H1 (cell line): Measurements from ENCODE around the gene SHOC1.

Experiments
- BACH1 ChIP-seq: IDR thresholded peaks from 2 replicates; pipeline ENCODE4 v1.6.1; 2012; ENCODE audit warnings: low read length, improper control_type of control experiment
- CTCF ChIP-seq, 3 experiments: IDR thresholded peaks; 1 replicate in 2 of 3; 2 replicates in 1 of 3; pipeline versions ENCODE4 v1.5.1 to v1.6.1; 2011; ENCODE audit warnings: low read length in 3 of 3, mild to moderate bottlenecking in 3 of 3, inconsistent platforms in 2 of 3, low read depth in 1 of 3, moderate library complexity in 1 of 3; ENCODE audit not compliant: insufficient read depth in 1 of 3; ENCODE audit errors: control extremely low read depth in 1 of 3
- GTF2F1 ChIP-seq: IDR thresholded peaks from 2 replicates; pipeline ENCODE4 v1.6.1; 2012; ENCODE audit warnings: low read depth, low read length, improper control_type of control experiment, borderline replicate concordance
- POLR2A ChIP-seq, 2 experiments: IDR thresholded peaks; 1 replicate in 1 of 2; 2 replicates in 1 of 2; pipeline ENCODE4 v1.6.1; 2011; ENCODE audit warnings: low read depth in 2 of 2, low read length in 2 of 2, mild to moderate bottlenecking in 2 of 2; ENCODE audit errors: control extremely low read depth in 1 of 2
- POLR2AphosphoS5 ChIP-seq: IDR thresholded peaks from 2 replicates; pipeline ENCODE4 v1.6.1; 2011; ENCODE audit warnings: low read depth, low read length
- SIX5 ChIP-seq: IDR thresholded peaks from 2 replicates; pipeline ENCODE4 v1.6.1; 2011; ENCODE audit warnings: mild to moderate bottlenecking, low read depth, low read length
- TBP ChIP-seq: IDR thresholded peaks from 2 replicates; pipeline ENCODE4 v1.6.1; 2011; ENCODE audit warnings: low read depth, low read length, improper control_type of control experiment
- TCF12 ChIP-seq: IDR thresholded peaks from 2 replicates; pipeline ENCODE4 v1.6.1; 2011; ENCODE audit warnings: low read depth, mild to moderate bottlenecking, low read length

DNA sequence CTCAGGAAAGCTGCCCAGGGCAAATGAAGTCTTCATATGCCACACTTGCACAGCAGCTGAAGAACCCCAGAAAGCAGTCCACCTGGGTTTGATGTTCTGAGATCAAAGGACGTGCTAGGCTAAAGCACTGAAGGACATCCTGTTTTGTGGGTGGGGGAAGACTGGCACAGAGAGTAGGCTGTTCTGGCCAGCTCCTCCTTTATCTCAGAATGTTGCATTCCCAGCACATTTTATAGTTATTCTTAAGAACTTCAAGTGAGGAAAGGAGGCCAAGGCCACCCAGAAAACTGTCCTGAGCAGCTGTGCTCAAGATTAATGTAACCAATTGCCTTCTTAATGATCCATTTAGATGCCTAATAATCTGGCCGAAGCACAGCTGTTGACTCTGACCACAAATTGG lies 10.9 kb downstream of the SHOC1 start:
- TF ChIP-seq TBP, result no peak
- no peak for TF ChIP-seq CTCF (IDR thresholded peaks at IDR 0.05; ENCODE audit: control extremely low read depth in 1 of 3, insufficient read depth in 1 of 3, low read depth in 1 of 3, low read length in 3 of 3)
- no peak for TF ChIP-seq BACH1
- TF ChIP-seq POLR2A (IDR thresholded peaks at IDR 0.05; ENCODE audit: control extremely low read depth in 1 of 2, low read depth in 2 of 2, low read length in 2 of 2), result no peak
- no peak for TF ChIP-seq GTF2F1
- no peak for TF ChIP-seq TCF12
- TF ChIP-seq SIX5, result no peak
- TF ChIP-seq POLR2AphosphoS5, result no peak
